ENCODE measurements around the gene FADS3. TPM values are rescaled to one million over a fixed set of nuclear protein-coding genes. Genes with fewer than 3 reads are reported as not detected.

Gene FADS3
- total and polyA plus RNA-seq, 9 of the 15 experiments (the other 6 are each of a cell fraction or from before 2014, with no cell fraction given), result 0.97 to 148 (median 92.7) TPM

GRCh38 chr11:61869708-61870451 lies 21.5 kb downstream of the FADS3 start (continued):
- TF ChIP-seq SAFB (IDR thresholded peaks at IDR 0.05; ENCODE audit: borderline replicate concordance, low read depth, low read length) (no peak), NELFE (IDR thresholded peaks at IDR 0.05; ENCODE audit: insufficient read depth, insufficient read length) (no peak), MTA2 (IDR thresholded peaks at IDR 0.05; ENCODE audit: low read depth) (peak; percentile 86), KLF10 (CRISPR knock-in tag; IDR thresholded peaks at IDR 0.05) (no peak), ZNF707 (CRISPR knock-in tag; conservative IDR thresholded peaks at IDR 0.05) (no peak), EWSR1 (IDR thresholded peaks at IDR 0.05; ENCODE audit: borderline replicate concordance, low read depth, partially characterized antibody) (no peak), TEAD2 (tag; IDR thresholded peaks at IDR 0.05) (no peak)

- POLR2A ChIA-PET, result interaction anchor here (0.6 to 2.5 kb wide), 11 partner anchors 12 to 254 kb away, joined by 3 to 21 read pairs (median 4); partner anchors contain the start of genes FADS1, FEN1, INCENP and TMEM258
- FAIRE-seq, result no peak
- Histone ChIP-seq H3K36me3 (ENCODE audit: control insufficient read depth, insufficient read depth, low read length) (no peaks in the 10 kb centered on the region), H3K79me2 (ENCODE audit: control insufficient read depth, insufficient read depth, low read length) (0 out of 3 replicates have a peak, but pooled peaks cover 3% of the 10 kb centered on the region), H3K9me3 (replicated peaks; ENCODE audit: control insufficient read depth, insufficient read depth, low read depth, low read length) (no peaks in the 10 kb centered on the region), H3K9ac (ENCODE audit: insufficient read depth in 1 of 2, low read depth in 2 of 2, low read length in 2 of 2) (peak overlapping the region; percentile 65 to 89), H3K27me3 (ENCODE audit: control insufficient read depth in 2 of 2, insufficient read depth in 2 of 2, low read length in 2 of 2) (no peaks in the 10 kb centered on the region), H3K4me2 (ENCODE audit: insufficient read depth, low read length) (peak overlapping the region; percentile 69), H4K20me1 (replicated peaks; ENCODE audit: control insufficient read depth, insufficient read depth, low read length) (no peaks in the 10 kb centered on the region), H3K9me1 (ENCODE audit: control insufficient read depth, insufficient read depth, low read length) (no peaks in the 10 kb centered on the region), H3K4me3 (no peak overlapping the region), H3K4me1 (replicated peaks in 1 of 2; ENCODE audit: control insufficient read depth in 2 of 2, insufficient read depth in 2 of 2, low read length in 2 of 2) (peaks cover 44 to 83% of the 10 kb centered on the region in 2 experiments), H3K27ac (ENCODE audit: extremely low read depth, low read depth, low read length) (peak overlapping the region; percentile 85), H2AFZ (ENCODE audit: low read depth, low read length) (peak overlapping the region; percentile 81)
- 10% methylated on average over 4 of the region's 4 CpGs for WGBS (ENCODE audit: insufficient coverage, low coverage, missing lambda C conversion rate)
- CTCF ChIA-PET (ENCODE audit: low intra/inter-chr PET ratio), result no interaction called here
- peak in 2 of 4 experiments; percentile 32 to 61 for DNase-seq (ENCODE audit: extremely low read depth in 1 of 4, low spot score in 3 of 4)
- intact Hi-C loops (cut with micrococcal nuclease), result no loop called here
- BruUV-seq (replicated peaks), result no TSS peak
- peak; percentile 6; the same call in 2 of the 3 replicates for ATAC-seq
- TF ChIP-seq POLR2H (tag; IDR thresholded peaks at IDR 0.05; ENCODE audit: low read depth) (no peak), PHB (CRISPR knock-in tag; IDR thresholded peaks at IDR 0.05) (0 out of 2 replicates have a peak, but pooled peaks have one; percentile 46), POLR2B (IDR thresholded peaks at IDR 0.05; ENCODE audit: low read depth, partially characterized antibody) (peak; percentile 26), HDGF (IDR thresholded peaks at IDR 0.05) (peak; percentile 53; the same call in 1 of the 2 replicates), ZNF354B (CRISPR knock-in tag; IDR thresholded peaks at IDR 0.05) (no peak)
- in situ Hi-C loops (cut with MboI), result no loop called here
These were observed 22.0 kb downstream of the FADS3 start for GRCh38 chr11:61869429-61869707.

Data from K562 (cell line).